ENCODE measurements around the gene RTBDN.
A peak's percentile ranks its signal among the peaks of the same experiment; 100 is the strongest.

The RTBDN gene

DNA sequence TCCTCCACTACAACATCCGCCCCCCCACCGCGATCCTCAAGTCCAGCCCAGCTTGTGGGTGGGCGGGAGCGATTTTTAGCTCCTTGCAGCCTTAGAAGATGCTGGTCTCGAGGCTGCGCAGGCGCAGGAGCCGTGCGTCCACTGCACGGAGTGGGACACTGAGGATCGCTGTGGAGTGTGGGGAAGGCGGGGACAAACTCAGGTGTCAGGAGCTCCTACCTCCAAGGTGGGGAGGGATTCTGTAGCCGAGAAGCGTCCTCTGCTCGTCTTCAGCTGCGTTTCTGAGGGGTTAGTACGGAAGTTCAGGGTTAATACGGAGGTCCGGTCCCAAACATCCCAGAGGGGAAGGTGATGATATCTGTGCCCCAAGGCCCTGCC is at the start of gene RTBDN:
Gene RTBDN, minus strand, starts transcription at position 14 of the 378 bp plus-strand sequence. CDS start 4,600 bp downstream, outside the sequence.
- H3K4me3 ChIP-seq (ENCODE audit: low read depth, low read length), result peak within 1 kb of the TSS; percentile 48
- in situ Hi-C loops (cut with HindIII; ENCODE audit: low sequenced_read_pairs), result no loop called here
- DNase-seq (ENCODE audit: low read depth), result no peak
- no peak for TF ChIP-seq CTCF (IDR thresholded peaks at IDR 0.05; ENCODE audit: low read depth, low read length, missing control alignments)

- H3K4me3 ChIP-seq (ENCODE audit: low read depth, low read length), result no peak overlapping the region
- TF ChIP-seq CTCF (IDR thresholded peaks at IDR 0.05; ENCODE audit: low read depth, low read length, missing control alignments), result no peak
- no peak for DNase-seq (ENCODE audit: low read depth)
- in situ Hi-C loops (cut with HindIII; ENCODE audit: low sequenced_read_pairs), result no loop called here
Measured at GRCh38 chr19:12882589-12882988, 48.2 kb upstream of the RTBDN start.

DNA sequence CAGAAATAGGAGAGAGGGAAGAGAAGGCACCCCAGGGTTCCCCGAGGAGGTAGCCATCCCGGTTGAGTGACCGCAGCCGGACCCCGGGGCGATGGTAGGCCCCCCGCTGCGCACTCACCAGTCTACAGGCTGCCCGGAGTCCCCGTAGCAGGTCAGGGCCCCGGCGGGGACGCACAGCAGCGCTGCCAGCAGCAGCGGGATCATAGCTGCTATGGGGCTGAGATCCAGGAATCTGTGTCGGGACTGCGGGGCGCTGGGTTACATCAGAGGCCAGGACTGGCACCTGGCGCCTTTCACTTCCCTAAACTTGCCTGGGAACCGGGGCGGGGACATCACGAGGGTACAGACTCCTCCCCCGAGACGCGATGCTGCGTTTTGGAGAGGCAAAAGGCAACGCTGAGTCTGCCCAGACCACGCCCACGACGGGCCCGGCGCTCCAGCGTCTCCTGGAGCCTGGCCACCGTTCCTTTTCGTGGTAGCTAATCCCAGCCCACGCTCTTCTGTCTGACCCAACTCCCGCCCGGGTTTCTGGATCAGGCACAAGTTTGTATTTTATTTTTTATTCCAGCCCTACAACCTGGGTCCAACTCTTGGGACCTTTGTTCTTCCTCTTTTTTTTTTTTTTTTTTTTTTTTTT is 46.9 kb upstream of the RTBDN start, which contains the start of gene DNASE2:
Gene DNASE2, minus strand, starts transcription at position 278 of the 637 bp plus-strand sequence. Its CDS starts 74 bp downstream, at position 204.
- in situ Hi-C loops (cut with HindIII; ENCODE audit: low sequenced_read_pairs), result no loop called here
- no peak for TF ChIP-seq CTCF (IDR thresholded peaks at IDR 0.05; ENCODE audit: low read depth, low read length, missing control alignments)
- peak within 1 kb of the TSS; percentile 79 for H3K4me3 ChIP-seq (ENCODE audit: low read depth, low read length)
- peak; percentile 73 for DNase-seq (ENCODE audit: low read depth)

GRCh38 chr19:12880551-12881171 is 46.3 kb upstream of the RTBDN start:
- no peak for TF ChIP-seq CTCF (IDR thresholded peaks at IDR 0.05; ENCODE audit: low read depth, low read length, missing control alignments)
- peak overlapping the region; percentile 79 for H3K4me3 ChIP-seq (ENCODE audit: low read depth, low read length)
- DNase-seq (ENCODE audit: low read depth), result no peak
- in situ Hi-C loops (cut with HindIII; ENCODE audit: low sequenced_read_pairs), result no loop called here

DNA sequence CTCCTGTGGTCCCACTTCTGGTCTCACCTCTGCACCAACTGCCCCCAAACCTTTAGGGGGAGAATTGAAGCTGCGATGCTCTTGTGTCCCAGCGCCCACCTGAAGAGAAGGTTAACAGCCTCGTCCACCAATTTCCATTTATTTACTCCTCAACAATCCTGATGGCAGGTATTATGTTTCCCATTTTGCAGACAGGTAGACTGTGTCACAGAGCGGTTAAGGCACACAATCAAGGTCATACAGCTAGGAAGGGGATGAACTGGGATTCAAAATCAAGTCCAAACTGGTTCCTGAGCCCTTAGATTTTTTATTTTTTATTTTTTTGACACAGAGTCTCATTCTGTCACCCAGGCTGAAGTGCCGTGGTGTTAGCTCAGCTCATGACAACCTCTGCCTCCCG is 40.7 kb upstream of the RTBDN start:
- in situ Hi-C loops (cut with HindIII; ENCODE audit: low sequenced_read_pairs), result no loop called here
- no peak for DNase-seq (ENCODE audit: low read depth)
- no peak overlapping the region for H3K4me3 ChIP-seq (ENCODE audit: low read depth, low read length)
- TF ChIP-seq CTCF (IDR thresholded peaks at IDR 0.05; ENCODE audit: low read depth, low read length, missing control alignments), result no peak

DNA sequence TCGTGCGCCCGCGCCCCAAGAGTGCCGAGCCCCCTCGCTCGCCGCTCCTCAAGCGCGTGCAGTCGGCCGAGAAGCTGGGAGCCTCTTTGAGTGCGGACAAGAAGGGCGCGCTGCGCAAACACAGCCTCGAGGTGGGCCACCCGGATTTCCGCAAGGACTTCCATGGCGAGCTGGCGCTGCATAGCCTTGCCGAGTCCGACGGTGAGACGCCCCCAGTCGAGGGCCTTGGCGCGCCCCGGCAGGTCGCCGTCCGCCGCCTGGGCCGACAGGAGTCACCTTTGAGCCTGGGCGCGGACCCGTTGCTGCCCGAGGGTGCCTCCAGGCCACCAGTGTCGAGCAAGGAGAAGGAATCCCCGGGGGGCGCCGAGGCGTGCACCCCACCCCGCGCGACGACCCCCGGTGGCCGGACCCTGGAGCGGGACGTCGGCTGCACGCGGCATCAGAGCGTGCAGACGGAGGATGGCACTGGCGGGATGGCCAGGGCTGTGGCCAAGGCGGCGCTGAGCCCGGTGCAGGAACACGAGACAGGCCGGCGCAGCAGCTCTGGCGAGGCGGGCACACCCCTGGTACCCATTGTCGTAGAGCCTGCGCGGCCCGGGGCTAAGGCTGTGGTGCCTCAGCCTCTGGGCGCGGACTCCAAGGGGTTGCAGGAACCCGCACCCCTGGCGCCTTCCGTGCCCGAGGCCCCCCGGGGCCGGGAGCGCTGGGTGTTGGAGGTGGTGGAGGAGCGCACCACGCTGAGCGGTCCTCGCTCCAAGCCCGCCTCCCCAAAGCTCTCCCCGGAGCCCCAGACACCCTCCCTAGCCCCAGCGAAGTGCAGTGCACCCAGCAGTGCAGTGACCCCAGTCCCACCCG is 39.7 kb upstream of the RTBDN start:
- in situ Hi-C loops (cut with HindIII; ENCODE audit: low sequenced_read_pairs), result no loop called here
- no peak for DNase-seq (ENCODE audit: low read depth)
- TF ChIP-seq CTCF (IDR thresholded peaks at IDR 0.05; ENCODE audit: low read depth, low read length, missing control alignments), result no peak
- no peak overlapping the region for H3K4me3 ChIP-seq (ENCODE audit: low read depth, low read length)

Measured in astrocyte of the cerebellum (primary cell).